ENCODE results near the gene NINJ1. TPM values are rescaled to one million over a fixed set of nuclear protein-coding genes. Genes with fewer than 3 reads are reported as not detected.
"Not testable (repeated sequence)": the region's sequence is repeated elsewhere in the genome, so short reads cannot be mapped to it uniquely, and the experiment has no call there.

The NINJ1 gene
- total RNA-seq, 1 experiment from 2014 or later = 19.9 TPM

GRCh38 chr9:93119703-93119952 lies 14.4 kb downstream of the NINJ1 start:
- DNase-seq (ENCODE audit: low read depth) = no peak

GRCh38 chr9:93118863-93119702 lies 15.0 kb downstream of the NINJ1 start:
- no peak for DNase-seq (ENCODE audit: low read depth)

DNA sequence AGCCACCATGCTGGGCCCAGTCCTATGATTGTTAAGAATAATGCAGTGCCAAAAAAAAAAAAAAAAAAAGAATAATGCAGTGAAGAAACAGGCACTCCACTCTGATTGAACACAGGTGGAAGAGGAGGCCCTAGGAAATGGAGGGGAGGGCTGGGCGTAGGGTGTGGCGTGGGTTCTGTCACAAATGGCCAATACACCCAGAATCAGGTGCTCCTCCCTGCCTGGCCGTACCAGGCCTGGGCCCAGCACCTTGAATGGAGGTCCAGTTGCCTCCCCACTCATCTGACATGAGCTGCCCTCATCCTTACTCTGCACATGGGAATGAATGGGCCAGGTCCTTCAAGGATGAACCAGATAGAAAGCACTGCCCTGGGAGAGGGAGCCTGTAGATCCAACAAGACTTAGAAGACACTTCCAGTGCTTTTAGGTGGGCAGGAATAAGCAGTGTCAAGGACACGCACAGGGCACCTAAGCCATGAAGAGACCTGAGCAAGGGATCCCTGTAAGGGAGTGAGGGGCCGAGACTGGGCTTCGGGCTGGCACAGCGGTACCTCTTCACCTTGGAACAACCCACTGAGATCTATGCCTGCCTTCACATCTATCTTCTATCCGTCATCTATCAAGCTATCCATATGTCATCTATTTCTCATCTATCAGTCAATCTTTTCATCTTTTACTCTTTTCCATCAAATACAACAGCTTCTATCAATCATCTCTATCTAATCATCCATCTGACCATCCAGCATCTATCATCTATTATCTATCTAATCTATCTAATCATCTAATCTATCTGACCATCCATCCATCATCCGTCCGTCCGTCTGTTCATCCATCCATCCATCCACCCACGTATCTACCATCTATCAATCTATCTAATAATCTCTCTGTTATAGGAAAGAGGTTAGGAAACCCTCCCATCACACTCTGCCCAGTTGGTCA lies 15.9 kb downstream of the NINJ1 start:
- DNase-seq (ENCODE audit: low read depth) = no peak

- DNase-seq (ENCODE audit: low read depth) = not testable (repeated sequence)
Measured at GRCh38 chr9:93117521-93117920, 16.5 kb downstream of the NINJ1 start.

- no peak for DNase-seq (ENCODE audit: low read depth)
Measured at GRCh38 chr9:93116072-93116961, 17.7 kb downstream of the NINJ1 start.

- no peak for DNase-seq (ENCODE audit: low read depth)
Measured at GRCh38 chr9:93115486-93116071, 18.5 kb downstream of the NINJ1 start.

- DNase-seq (ENCODE audit: low read depth) = no peak
Measured at GRCh38 chr9:93114984-93115335, 19.1 kb downstream of the NINJ1 start.

- no peak for DNase-seq (ENCODE audit: low read depth)
Measured at GRCh38 chr9:93114169-93114983, 19.7 kb downstream of the NINJ1 start.

GRCh38 chr9:93112864-93113389 lies 21.1 kb downstream of the NINJ1 start:
- DNase-seq (ENCODE audit: low read depth) = no peak

DNA sequence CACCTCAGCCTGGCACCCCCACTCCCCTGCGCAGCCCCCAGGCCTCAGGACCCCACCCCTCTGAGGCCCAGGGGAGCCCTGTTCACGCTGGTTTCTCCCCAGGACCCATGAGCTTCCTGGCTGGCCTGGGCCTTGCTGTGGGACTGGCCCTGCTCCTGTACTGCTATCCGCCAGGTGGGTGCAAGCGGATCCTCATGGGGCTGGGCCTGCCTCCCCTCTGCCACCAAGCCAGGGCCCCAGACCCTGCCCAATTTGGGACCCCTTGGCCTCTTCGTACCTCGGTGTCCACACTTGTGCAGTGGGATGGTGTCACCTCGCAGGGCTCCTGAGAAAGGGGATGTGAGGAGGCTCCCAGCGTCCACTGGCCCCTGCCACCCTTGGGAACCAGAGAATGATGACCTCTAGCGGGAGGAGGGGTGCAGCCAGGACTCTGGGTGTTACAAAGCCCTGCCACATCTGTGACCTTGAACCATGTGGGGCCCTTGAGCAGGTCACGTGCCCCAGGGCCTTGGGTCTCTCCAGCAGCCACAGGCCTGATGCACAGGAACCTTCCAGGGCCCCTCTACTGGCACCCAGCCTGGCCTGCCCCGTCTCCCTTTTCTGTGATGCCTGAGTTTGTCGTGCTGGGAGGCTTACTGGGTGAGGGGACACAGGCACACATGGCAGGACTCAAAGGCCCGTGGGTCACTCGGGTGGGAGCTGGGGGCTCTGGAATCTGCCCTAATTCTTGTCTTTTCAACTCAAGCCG lies 21.8 kb downstream of the NINJ1 start:
- DNase-seq (ENCODE audit: low read depth) = no peak

DNA sequence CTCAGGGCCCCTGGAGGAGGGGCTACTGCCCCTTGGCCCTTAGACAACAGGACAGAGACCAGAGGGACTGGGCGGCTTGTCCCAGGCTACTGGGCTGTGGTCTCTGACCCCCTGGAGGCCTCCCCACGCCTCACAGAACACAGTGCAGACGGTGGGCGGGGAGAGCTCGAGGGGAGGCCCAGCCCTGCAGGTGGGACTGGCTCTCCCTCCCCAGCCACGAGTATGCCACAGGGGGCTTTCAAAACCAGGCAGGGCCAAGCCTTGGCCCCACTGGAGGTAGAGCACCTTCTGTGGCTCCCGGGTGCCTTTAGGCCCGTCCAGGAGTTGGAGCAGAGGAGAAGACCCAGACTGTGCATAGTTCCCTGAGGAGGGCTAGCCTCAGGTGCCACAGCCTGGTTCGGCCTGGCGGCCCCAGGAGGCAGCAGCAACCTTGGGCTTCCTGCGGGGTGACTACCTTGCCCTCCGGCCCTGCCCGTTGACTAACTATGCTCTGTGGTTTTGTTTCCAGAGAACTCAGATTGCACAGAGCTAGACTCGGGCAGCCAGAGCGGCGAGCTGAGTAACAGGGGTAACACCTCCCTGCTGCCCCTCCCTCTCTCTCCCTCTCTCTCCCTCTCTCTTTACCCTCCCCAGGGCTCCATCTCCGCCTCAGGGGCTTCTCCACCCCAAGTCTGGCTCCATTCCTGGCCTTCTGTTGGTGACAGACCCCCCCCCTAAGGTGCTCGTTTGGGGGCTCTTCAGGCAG lies 22.5 kb downstream of the NINJ1 start:
- DNase-seq (ENCODE audit: low read depth) = peak; percentile 79

DNA sequence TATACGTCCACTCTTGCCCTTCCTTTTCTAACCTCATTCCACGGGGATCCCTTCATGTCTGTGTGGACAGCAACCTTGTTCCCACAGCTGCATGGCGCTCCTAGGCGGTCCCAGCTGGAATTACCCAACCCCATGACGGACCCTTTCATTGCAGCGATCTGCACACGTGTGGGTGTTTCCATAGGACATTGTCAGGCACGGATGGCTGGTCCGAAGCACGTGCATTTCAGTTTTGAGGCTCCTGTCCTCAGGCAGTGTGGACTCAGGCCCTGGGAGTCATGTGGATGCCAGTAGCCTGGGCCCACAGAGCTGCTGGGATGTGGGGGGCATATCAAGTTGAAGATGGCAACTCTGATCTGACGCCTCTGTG lies 23.1 kb downstream of the NINJ1 start:
- DNase-seq (ENCODE audit: low read depth) = no peak

- no peak for DNase-seq (ENCODE audit: low read depth)
Measured at GRCh38 chr9:93110311-93110855, 23.7 kb downstream of the NINJ1 start.

DNA sequence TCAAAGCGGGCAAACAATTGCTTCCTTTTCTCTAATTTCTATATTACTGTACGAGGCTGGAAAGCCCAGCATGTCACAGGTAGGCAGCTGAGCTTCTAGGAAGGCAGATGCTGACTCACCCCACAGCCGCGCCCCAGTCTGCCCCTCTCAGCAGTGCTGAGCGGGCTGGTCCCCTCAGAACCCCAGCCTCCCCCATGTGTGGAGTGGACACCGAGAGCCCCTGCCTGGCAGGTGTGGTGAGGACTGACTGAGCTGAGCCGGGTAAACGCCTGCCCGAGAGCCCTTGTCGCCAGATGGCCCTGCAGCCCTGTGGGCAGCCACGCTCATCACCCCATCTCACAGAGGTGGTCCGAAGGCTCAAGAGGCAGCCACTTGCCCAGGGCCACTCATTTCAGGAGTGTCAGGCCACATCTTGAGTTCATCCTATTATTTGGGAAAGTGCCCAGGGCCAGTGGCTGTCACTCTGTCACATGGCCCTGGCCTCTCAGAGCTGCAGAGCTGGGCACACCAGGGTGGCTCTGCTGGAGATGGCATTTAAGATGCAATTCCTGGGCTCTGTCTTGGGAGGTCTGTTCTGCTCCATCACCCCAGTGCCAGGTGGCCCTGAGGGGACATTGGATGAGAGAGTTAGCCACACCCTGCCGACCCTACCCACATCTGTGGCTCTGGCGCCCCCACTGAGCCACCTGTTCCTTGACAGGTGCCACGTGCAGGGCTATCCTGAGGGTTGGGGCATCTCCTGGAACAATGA lies 25.6 kb downstream of the NINJ1 start:
- no peak for DNase-seq (ENCODE audit: low read depth)

GRCh38 chr9:93107825-93108161 lies 26.3 kb downstream of the NINJ1 start:
- no peak for DNase-seq (ENCODE audit: low read depth)

GRCh38 chr9:93107151-93107824 lies 26.8 kb downstream of the NINJ1 start:
- DNase-seq (ENCODE audit: low read depth) = no peak

DNA sequence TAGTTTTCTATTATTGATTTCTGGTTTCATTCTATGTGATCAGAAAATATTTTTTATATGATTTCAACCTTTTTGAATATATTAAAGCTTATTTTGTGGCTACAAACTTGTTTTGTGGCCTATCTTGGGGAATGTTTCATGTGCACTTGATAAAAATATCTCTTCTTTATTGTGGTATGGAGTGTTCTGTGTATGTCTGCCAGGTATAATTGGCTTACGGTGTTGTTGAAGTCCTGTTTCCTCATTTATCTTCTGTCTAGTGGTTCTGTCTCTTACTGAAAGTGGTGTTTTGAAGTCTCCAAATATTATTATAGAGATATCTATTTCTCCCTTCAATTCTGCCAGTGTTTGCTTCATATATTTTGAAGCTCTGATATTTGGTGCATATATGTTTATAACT lies 28.4 kb downstream of the NINJ1 start:
- DNase-seq (ENCODE audit: low read depth) = no peak

GRCh38 chr9:93101086-93101485 lies 33.0 kb downstream of the NINJ1 start:
- DNase-seq (ENCODE audit: low read depth) = not testable (repeated sequence)

Measured in Daoy (cell line).